ENCODE measurements around the gene APBB2. TPM values are rescaled to one million over a fixed set of nuclear protein-coding genes. Genes with fewer than 3 reads are reported as not detected.

APBB2 gene
- 40.4 and 40.9 TPM in 2 replicates for total RNA-seq

GRCh38 chr4:41214136-41214824, at the start of gene APBB2:
APBB2 (minus strand) TSS chr4:41214542; CDS start chr4:41033254, 181,288 bp downstream.

DNA sequence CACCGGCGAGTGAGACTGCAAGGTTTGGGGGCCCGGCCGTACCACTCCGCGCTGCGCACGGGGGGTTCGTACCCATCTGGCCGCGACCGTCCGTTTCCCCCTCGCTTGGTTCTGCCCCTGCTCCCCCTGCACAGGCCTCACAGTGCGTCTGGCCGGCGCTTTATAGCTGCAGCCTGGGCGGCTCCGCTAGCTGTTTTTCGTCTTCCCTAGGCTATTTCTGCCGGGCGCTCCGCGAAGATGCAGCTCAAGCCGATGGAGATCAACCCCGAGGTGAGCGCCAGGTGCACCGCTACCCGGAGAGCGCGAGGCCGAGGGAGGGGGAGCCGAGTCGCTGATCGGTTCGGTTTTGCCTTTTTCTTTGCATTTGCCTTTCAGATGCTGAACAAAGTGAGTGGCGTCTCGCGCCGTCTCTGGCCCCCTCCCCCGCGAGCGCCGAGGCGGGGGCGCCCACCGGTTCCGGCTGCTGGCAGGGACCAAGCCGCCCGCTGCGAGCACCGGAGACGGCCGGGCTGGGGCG, 42.5 kb upstream of the APBB2 start, which contains the start of gene UCHL1:
Gene UCHL1, plus strand, starts transcription at position 189 of the 517 bp plus-strand sequence. Its CDS starts 49 bp downstream, at position 238.

Small RNAs within 50 kb of the gene (small RNA-seq; reads per million reads assigned to genes)
- gene RF00019 (not detected), gene RNA5SP160 (not detected), gene RNU6-1195P (0.16 reads per million), gene RNU6-836P (not detected)

Other genes starting within 250 kb of the APBB2 start
- gene UCHL1, start 42.4 kb upstream of the APBB2 start, total RNA-seq, result 85.6 and 314 TPM in 2 replicates